ACC112 (cell line): Measurements from ENCODE around the gene ZNF3.

Source experiments
- H2AFZ ChIP-seq: fragments of 200-600 bp; sonication (generic); one replicate; pipeline ENCODE4 v1.6.0; 2017; ENCODE audit warnings: antibody characterized with exemption, low read length; ENCODE audit not compliant: unreplicated experiment
- H3K27ac ChIP-seq: fragments of 200-600 bp; sonication (generic); 2 replicates; pipeline ENCODE4 v1.5.1; 2014; ENCODE audit warnings: low read depth, mild to moderate bottlenecking, antibody characterized with exemption, low read length, moderate library complexity
- H3K27me3 ChIP-seq: fragments of 200-600 bp; sonication (generic); 2 replicates; pipeline ENCODE4 v1.6.1; 2014; ENCODE audit warnings: mild to moderate bottlenecking, antibody characterized with exemption, low read length, moderate library complexity, mixed read lengths; ENCODE audit not compliant: insufficient read depth
- H3K36me3 ChIP-seq: fragments of 200-600 bp; sonication (generic); 2 replicates; pipeline ENCODE4 v1.6.1; 2016; ENCODE audit warnings: mild to moderate bottlenecking, antibody characterized with exemption, low read length, moderate library complexity, mixed read lengths; ENCODE audit not compliant: insufficient read depth
- H3K4me1 ChIP-seq: fragments of 200-600 bp; sonication (generic); one replicate; pipeline ENCODE4 v1.6.1; 2016; ENCODE audit warnings: low read length, mixed read lengths; ENCODE audit not compliant: insufficient read depth, unreplicated experiment, control insufficient read depth
- H3K4me3 ChIP-seq: fragments of 200-600 bp; sonication (generic); 2 replicates; pipeline ENCODE4 v1.5.1; 2014; ENCODE audit warnings: mild to moderate bottlenecking, low read depth, low read length
- H3K79me2 ChIP-seq: fragments of 200-600 bp; sonication (generic); one replicate; pipeline ENCODE4 v1.6.0; 2016; ENCODE audit warnings: low read length; ENCODE audit not compliant: control insufficient read depth, unreplicated experiment, insufficient read depth

Gene ZNF3

DNA sequence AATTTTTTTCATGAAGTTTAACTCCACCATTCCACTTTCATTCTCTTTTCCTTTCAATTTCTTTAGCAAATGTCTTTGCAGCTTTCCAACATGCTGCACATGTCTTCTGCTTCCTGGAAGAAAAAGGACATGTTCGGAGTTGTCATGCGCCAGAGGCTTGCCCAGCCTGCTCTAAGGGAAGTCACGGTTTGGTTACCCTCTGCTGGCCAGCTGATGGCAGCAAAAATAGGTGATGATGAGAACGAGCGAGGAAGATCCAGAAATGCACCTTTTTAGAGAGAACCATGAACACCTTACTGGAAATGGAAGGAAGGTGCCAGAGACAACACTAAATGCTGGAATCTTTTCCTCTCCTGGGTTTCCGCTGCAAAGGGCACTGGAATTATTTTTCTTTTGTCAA lies 36.8 kb downstream of the ZNF3 start:
- H3K27me3 ChIP-seq: no peaks in the 10 kb centered on the region
- H2AFZ ChIP-seq: no peak overlapping the region
- H3K27ac ChIP-seq: no peak overlapping the region
- H3K79me2 ChIP-seq: no peaks in the 10 kb centered on the region
- no peaks in the 10 kb centered on the region for H3K36me3 ChIP-seq
- H3K4me1 ChIP-seq: peaks cover 9% of the 10 kb centered on the region
- H3K4me3 ChIP-seq: no peak overlapping the region

DNA sequence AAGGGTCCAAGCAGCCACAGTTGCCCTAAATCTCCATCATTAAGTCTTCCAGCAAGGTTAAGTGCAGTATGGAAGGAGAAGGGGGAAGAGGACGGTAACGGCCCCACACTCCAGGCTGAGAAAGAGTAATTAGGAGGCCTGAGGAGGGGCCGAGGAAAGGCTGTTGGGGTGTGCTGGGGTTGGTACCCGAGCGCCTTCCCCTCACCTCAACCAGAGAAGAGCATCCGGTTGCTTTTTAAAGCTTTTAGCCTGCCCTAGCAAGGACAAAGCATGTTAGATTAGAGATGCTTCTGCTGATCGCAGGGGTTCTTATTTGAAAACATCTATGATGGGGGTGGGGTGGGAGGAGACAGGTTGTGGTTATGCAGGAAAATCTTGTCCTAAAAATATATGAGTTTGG lies 40.9 kb downstream of the ZNF3 start:
- H3K79me2 ChIP-seq: peaks cover 8% of the 10 kb centered on the region
- no peak overlapping the region for H2AFZ ChIP-seq
- H3K4me3 ChIP-seq: no peak overlapping the region
- no peaks in the 10 kb centered on the region for H3K27me3 ChIP-seq
- H3K27ac ChIP-seq: peak overlapping the region; percentile 82; the same call in 1 of the 2 replicates
- peaks cover 25% of the 10 kb centered on the region for H3K4me1 ChIP-seq
- peaks cover 16% of the 10 kb centered on the region for H3K36me3 ChIP-seq

DNA sequence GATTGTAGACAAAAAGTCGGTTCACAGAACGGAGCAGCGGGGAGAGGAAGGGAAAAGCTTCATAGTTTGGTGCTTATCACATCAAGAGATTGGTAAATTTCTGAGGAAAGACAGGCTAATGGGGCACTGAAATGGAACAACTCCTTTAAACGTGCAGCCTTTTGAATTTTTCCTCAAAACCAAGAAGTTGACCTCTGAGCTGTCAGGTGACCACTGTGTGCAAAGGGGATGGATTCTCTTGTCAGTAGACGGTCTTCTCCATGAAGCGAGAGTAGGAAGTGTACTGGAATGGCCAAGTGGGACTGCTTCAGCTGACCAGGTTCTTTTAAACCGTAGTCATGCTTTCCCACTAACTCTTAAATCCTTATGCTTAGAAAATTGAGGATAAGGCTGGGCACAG lies 43.2 kb downstream of the ZNF3 start:
- peaks cover 32% of the 10 kb centered on the region for H3K36me3 ChIP-seq
- no peak overlapping the region for H3K27ac ChIP-seq
- peaks cover 39% of the 10 kb centered on the region for H3K4me1 ChIP-seq
- peaks cover 9% of the 10 kb centered on the region for H3K79me2 ChIP-seq
- no peak overlapping the region for H3K4me3 ChIP-seq
- no peaks in the 10 kb centered on the region for H3K27me3 ChIP-seq
- H2AFZ ChIP-seq: no peak overlapping the region

DNA sequence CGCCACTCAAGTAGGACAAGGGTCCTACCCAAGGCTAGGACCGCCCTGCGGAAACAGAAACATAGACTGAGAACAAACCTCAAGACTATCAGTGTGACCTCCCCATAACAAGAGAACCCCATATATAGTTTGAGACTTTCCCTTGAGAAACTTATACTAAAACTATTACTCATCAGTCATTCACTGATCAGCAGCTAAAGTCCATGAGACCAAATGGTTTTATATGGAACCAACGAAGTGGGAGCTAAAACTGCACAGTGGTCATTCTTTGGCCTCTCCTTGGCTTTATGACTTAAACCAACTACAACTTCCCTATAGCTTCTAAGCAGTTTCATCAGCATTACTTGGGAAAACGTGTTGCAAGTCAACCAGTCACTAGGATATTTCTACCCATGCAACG lies 45.6 kb downstream of the ZNF3 start:
- Histone ChIP-seq H3K27ac (peak overlapping the region; percentile 96), H3K27me3 (no peaks in the 10 kb centered on the region), H2AFZ (no peak overlapping the region), H3K36me3 (peaks cover 52% of the 10 kb centered on the region), H3K4me3 (peak overlapping the region; percentile 61; the same call in 1 of the 2 replicates), H3K79me2 (peaks cover 9% of the 10 kb centered on the region), H3K4me1 (peaks cover 31% of the 10 kb centered on the region)

DNA sequence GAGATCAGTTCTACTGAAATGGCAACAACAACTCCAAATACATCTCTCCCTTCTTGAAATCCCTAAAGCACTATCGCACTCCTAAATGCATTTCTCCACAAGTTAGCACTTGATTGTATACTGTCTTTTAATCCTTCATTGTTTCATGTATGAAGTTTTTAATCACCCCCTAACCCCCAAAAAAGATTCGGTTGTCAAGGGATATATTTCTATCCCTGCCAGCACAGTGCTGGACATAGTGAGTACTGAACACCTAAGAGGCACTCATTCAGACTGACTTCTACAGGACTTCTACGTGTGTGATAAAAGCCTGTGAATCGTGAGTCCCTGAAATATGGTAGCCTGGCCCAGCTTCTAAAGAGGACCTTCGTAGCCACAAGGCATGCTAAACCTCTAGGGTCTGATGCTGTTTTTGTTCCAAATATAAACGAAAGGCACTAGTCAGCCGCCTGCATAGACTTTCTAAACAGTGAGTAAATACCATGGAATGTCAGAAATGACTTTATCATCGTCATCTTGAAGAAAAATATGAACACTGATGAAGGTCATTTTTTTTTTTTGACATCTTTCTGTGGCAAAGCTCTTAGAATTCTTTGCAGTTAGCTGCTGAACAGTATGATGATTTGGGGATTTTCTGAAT lies 46.5 kb downstream of the ZNF3 start:
- no peaks in the 10 kb centered on the region for H3K27me3 ChIP-seq

DNA sequence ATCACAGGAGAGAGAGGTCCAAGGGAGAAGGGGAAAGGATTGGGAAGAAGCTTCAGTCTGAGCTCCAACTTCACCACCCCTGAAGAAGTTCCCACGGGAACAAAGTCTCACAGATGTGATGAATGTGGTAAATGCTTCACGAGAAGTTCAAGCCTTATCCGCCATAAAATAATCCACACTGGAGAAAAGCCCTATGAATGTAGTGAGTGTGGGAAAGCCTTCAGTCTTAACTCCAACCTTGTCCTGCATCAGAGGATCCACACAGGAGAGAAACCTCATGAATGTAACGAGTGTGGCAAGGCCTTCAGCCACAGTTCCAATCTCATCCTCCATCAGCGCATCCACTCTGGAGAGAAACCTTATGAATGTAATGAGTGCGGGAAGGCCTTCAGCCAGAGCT lies 48.0 kb downstream of the ZNF3 start:
- H3K27me3 ChIP-seq: no peaks in the 10 kb centered on the region
- H2AFZ ChIP-seq: no peak overlapping the region
- peaks cover 30% of the 10 kb centered on the region for H3K4me1 ChIP-seq
- H3K36me3 ChIP-seq: peaks cover 63% of the 10 kb centered on the region
- H3K4me3 ChIP-seq: no peak overlapping the region
- H3K79me2 ChIP-seq: peaks cover 9% of the 10 kb centered on the region
- H3K27ac ChIP-seq: peak overlapping the region; percentile 96; the same call in 1 of the 2 replicates

More for the DNA sequence above, 46.5 kb downstream of the ZNF3 start:
- peak overlapping the region; percentile 96 for H3K27ac ChIP-seq
- peaks cover 9% of the 10 kb centered on the region for H3K79me2 ChIP-seq
- H3K4me3 ChIP-seq: peak overlapping the region; percentile 61; the same call in 1 of the 2 replicates
- no peak overlapping the region for H2AFZ ChIP-seq
- peaks cover 30% of the 10 kb centered on the region for H3K4me1 ChIP-seq
- peaks cover 61% of the 10 kb centered on the region for H3K36me3 ChIP-seq

DNA sequence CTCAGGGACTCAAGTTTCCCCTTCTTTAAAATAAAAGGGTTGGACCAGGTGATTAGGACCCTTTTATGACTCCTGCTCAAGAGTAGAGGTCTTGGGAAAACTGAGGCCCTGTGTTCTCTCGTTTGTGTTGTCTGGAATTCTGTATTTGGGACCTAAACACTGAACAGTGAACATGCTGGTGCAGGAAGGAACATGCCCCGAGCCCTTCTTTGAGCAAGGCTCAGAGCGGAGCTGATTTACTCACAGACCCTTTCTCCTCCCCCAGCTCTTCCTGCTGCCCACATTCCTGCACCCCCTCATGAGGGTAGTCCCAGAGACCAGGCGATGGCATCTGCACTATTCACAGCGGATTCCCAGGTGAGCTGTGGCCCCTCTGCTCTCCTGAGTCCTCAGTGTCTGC lies 51.9 kb downstream of the ZNF3 start:
- no peak overlapping the region for H3K27ac ChIP-seq
- no peak overlapping the region for H2AFZ ChIP-seq
- no peaks in the 10 kb centered on the region for H3K79me2 ChIP-seq
- H3K4me1 ChIP-seq: peaks cover 10% of the 10 kb centered on the region
- peaks cover 62% of the 10 kb centered on the region for H3K36me3 ChIP-seq
- H3K27me3 ChIP-seq: no peaks in the 10 kb centered on the region
- H3K4me3 ChIP-seq: no peak overlapping the region

DNA sequence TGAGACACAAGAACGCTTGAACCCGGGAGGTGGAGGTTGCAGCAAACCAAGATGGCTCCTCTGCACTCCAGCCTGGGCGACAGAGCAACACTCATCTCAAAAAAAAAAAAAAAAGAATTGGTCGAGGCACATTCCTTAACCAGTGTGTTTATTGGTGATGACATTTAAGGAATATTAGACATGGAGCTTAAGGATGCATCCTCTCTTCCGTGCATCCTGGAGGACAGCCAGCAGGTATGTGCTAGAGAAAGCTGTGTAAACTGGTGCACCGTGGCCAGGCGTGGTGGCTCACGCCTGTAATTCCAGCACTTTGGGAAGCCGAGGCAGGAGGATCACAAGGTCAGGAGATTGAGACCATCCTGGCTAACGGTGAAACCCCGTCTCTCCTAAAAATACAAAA lies 54.3 kb downstream of the ZNF3 start:
- Histone ChIP-seq H3K27me3 (no peaks in the 10 kb centered on the region), H3K27ac (no peak overlapping the region), H3K79me2 (peaks cover 6% of the 10 kb centered on the region), H3K4me3 (no peak overlapping the region), H3K4me1 (peaks cover 3% of the 10 kb centered on the region), H2AFZ (no peak overlapping the region), H3K36me3 (peaks cover 54% of the 10 kb centered on the region)

DNA sequence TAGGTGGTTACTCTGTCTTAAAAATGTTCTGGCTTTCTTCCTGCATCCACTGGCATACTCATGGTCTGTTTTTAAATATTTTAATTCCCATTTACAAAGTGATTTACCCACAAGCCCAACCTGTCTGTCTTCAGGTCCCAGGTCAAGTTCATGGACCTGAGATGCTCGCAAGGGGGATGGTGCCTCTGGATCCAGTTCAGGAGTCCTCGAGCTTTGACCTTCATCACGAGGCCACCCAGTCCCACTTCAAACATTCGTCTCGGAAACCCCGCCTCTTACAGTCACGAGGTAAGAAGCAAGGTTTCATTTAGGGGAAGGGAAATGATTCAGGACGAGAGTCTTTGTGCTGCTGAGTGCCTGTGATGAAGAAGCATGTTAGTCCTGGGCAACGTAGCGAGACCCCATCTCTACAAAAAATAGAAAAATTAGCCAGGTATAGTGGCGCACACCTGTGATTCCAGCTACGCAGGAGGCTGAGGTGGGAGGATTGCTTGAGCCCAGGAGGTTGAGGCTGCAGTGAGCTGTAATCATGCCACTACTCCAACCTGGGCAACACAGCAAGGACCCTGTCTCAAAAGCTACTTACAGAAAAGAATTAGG lies 57.4 kb downstream of the ZNF3 start:
- H3K27me3 ChIP-seq: no peaks in the 10 kb centered on the region
- peaks cover 31% of the 10 kb centered on the region for H3K36me3 ChIP-seq
- H3K27ac ChIP-seq: no peak overlapping the region

DNA sequence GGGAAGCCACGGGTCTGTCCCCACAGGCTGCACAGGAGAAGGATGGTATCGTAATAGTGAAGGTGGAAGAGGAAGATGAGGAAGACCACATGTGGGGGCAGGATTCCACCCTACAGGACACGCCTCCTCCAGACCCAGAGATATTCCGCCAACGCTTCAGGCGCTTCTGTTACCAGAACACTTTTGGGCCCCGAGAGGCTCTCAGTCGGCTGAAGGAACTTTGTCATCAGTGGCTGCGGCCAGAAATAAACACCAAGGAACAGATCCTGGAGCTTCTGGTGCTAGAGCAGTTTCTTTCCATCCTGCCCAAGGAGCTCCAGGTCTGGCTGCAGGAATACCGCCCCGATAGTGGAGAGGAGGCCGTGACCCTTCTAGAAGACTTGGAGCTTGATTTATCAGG lies 58.0 kb downstream of the ZNF3 start:
- Histone ChIP-seq H3K36me3 (peaks cover 30% of the 10 kb centered on the region), H3K4me3 (no peak overlapping the region), H2AFZ (no peak overlapping the region), H3K4me1 (peaks cover 3% of the 10 kb centered on the region), H3K27ac (no peak overlapping the region), H3K27me3 (no peaks in the 10 kb centered on the region), H3K79me2 (peaks cover 40% of the 10 kb centered on the region)

More for the DNA sequence above, 57.4 kb downstream of the ZNF3 start:
- H3K4me3 ChIP-seq: no peak overlapping the region
- no peak overlapping the region for H2AFZ ChIP-seq
- peaks cover 34% of the 10 kb centered on the region for H3K79me2 ChIP-seq
- H3K4me1 ChIP-seq: peaks cover 3% of the 10 kb centered on the region

DNA sequence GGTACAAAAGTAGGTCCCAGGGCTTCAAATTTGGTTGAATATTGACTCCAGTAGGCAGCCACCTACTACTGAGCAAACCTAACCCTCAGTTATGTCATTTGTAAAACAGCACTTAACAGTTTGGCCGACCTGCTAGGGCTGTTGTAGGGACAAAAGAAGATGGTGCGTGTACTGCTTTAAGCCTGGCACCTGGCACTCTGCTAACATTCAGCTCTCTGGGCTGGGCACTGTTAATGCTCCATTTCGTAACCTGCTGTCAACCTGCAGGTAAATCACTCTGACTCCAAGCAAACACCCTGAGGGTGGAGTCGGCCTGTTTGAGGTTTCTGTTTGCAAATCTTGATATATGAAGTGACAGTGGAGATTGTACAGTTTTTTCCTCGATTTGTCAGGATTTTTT lies 58.9 kb downstream of the ZNF3 start:
- no peak overlapping the region for H3K4me3 ChIP-seq
- peaks cover 49% of the 10 kb centered on the region for H3K79me2 ChIP-seq
- no peak overlapping the region for H3K27ac ChIP-seq
- H3K27me3 ChIP-seq: no peaks in the 10 kb centered on the region
- peaks cover under 1% of the 10 kb centered on the region for H3K4me1 ChIP-seq
- H2AFZ ChIP-seq: no peak overlapping the region
- H3K36me3 ChIP-seq: peaks cover 25% of the 10 kb centered on the region
